ENCODE data around the gene RNASEH2A.
"Not testable (repeated sequence)": the region's sequence is repeated elsewhere in the genome, so short reads cannot be mapped to it uniquely, and the experiment has no call there.

RNASEH2A gene

GRCh38 chr19:12794196-12794941, 12.0 kb upstream of the RNASEH2A start:
- no peak for DNase-seq

- no peak for DNase-seq
These were observed 11.4 kb upstream of the RNASEH2A start for GRCh38 chr19:12794971-12795381.

- peak; percentile 66 for DNase-seq
These were observed 10.0 kb upstream of the RNASEH2A start for GRCh38 chr19:12796146-12797071.

GRCh38 chr19:12797141-12797587, 9.2 kb upstream of the RNASEH2A start:
- no peak for DNase-seq

- DNase-seq, result not testable (repeated sequence)
These were observed 8.8 kb upstream of the RNASEH2A start for GRCh38 chr19:12797607-12798006.

GRCh38 chr19:12799742-12800465, 6.5 kb upstream of the RNASEH2A start:
- no peak for DNase-seq

- no peak for DNase-seq
These were observed 6.0 kb upstream of the RNASEH2A start for GRCh38 chr19:12800466-12800770.

- DNase-seq, result no peak
These were observed 5.4 kb upstream of the RNASEH2A start for GRCh38 chr19:12800923-12801465.

- peak; percentile 63 for DNase-seq
These were observed 4.7 kb upstream of the RNASEH2A start, which contains the start of the genes PRDX2 and THSD8 for GRCh38 chr19:12801466-12802266. Gene PRDX2, minus strand, starts transcription at chr19:12801800. Its CDS starts 539 bp downstream, at chr19:12801261. Gene THSD8, plus strand, starts transcription at chr19:12802069. Its CDS starts 3 bp downstream, at chr19:12802072.

- no peak for DNase-seq
These were observed 3.9 kb upstream of the RNASEH2A start for GRCh38 chr19:12802267-12803106.

- no peak for DNase-seq
These were observed 2.3 kb upstream of the RNASEH2A start for GRCh38 chr19:12804051-12804450.

- no peak for DNase-seq
These were observed 8.7 kb downstream of the RNASEH2A start for GRCh38 chr19:12815088-12815487.

GRCh38 chr19:12817188-12817587, 10.8 kb downstream of the RNASEH2A start:
- DNase-seq, result not testable (repeated sequence)

GRCh38 chr19:12817810-12818209, 11.4 kb downstream of the RNASEH2A start:
- DNase-seq, result not testable (repeated sequence)

GRCh38 chr19:12821761-12822160, 15.4 kb downstream of the RNASEH2A start:
- DNase-seq, result no peak

- DNase-seq, result no peak
These were observed 19.1 kb downstream of the RNASEH2A start for GRCh38 chr19:12825254-12826131.

- DNase-seq, result peak; percentile 60
These were observed 22.1 kb downstream of the RNASEH2A start for GRCh38 chr19:12828494-12828893.

- no peak for DNase-seq
These were observed 27.0 kb downstream of the RNASEH2A start for GRCh38 chr19:12833418-12833737.

- DNase-seq, result no peak
These were observed 27.6 kb downstream of the RNASEH2A start for GRCh38 chr19:12833738-12834565.

Data from NCI-H2029 treated with DMSO at 0.1 percent for 48 hours (cell line).